Neural cell (in vitro differentiated cells): ENCODE results near the gene VMP1. TPM values are rescaled to one million over a fixed set of nuclear protein-coding genes. Genes with fewer than 3 reads are reported as not detected.

Experiments
- H2AFZ ChIP-seq: fragments of 200-600, 300-800 bp; sonication (generic), shearing (Covaris generic); 2 replicates; pipeline ENCODE4 v1.6.0; 2014; ENCODE audit warnings: low read depth, mild to moderate bottlenecking, antibody characterized with exemption, low read length, moderate library complexity
- H3F3A ChIP-seq: fragments of 200-600 bp; shearing (Covaris generic); 2 replicates; pipeline ENCODE4 v1.6.1; 2016; ENCODE audit warnings: mild to moderate bottlenecking, moderate library complexity, mixed read lengths, antibody characterized with exemption, low read length; ENCODE audit not compliant: insufficient read depth, poor library complexity, severe bottlenecking
- H3K27ac ChIP-seq: fragments of 200-600, 300-800 bp; sonication (generic), shearing (Covaris generic); 2 replicates; pipeline ENCODE4 v1.5.1; 2014; ENCODE audit warnings: mild to moderate bottlenecking, low read length, moderate library complexity
- H3K27me3 ChIP-seq: fragments of 300-800, 200-600 bp; sonication (generic), shearing (Covaris generic); 2 replicates; pipeline ENCODE4 v1.6.0; 2014; ENCODE audit warnings: mild to moderate bottlenecking, low read depth, low read length, moderate library complexity; ENCODE audit not compliant: insufficient read depth
- H3K36me3 ChIP-seq: fragments of 300-800, 200-600 bp; sonication (generic), shearing (Covaris generic); 2 replicates; pipeline ENCODE4 v1.5.1; 2014; ENCODE audit warnings: mild to moderate bottlenecking, antibody characterized with exemption, low read length, moderate library complexity; ENCODE audit not compliant: insufficient read depth
- H3K4me2 ChIP-seq: fragments of 300-800, 200-600 bp; sonication (generic), shearing (Covaris generic); 2 replicates; pipeline ENCODE4 v1.6.0; 2014; ENCODE audit warnings: mild to moderate bottlenecking, low read length
- H3K4me3 ChIP-seq: fragments of 300-800, 200-600 bp; sonication (generic), shearing (Covaris generic); 2 replicates; pipeline ENCODE4 v1.5.1; 2014; ENCODE audit warnings: mild to moderate bottlenecking, low read length, moderate library complexity
- H3K79me2 ChIP-seq: fragments of 200-600 bp; shearing (Covaris generic); replicated peaks from 2 replicates; pipeline ENCODE4 v1.6.0; 2014; ENCODE audit warnings: mild to moderate bottlenecking, low read length, moderate library complexity; ENCODE audit not compliant: insufficient read depth
- H3K9ac ChIP-seq: fragments of 300-800, 200-600 bp; sonication (generic), shearing (Covaris generic); 2 replicates; pipeline ENCODE4 v1.6.1; 2016; ENCODE audit warnings: mild to moderate bottlenecking, low read length, mixed read lengths
- H3K9me2 ChIP-seq: fragments of 200-600 bp; shearing (Covaris generic); 2 replicates; pipeline ENCODE4 v1.6.1; 2016; ENCODE audit warnings: mild to moderate bottlenecking, low read length, mixed read lengths; ENCODE audit not compliant: insufficient read depth
- H3K9me3 ChIP-seq: fragments of 200-600, 300-800 bp; sonication (generic), shearing (Covaris generic); 2 replicates; pipeline ENCODE4 v1.6.1; 2016; ENCODE audit warnings: mild to moderate bottlenecking, mixed run types, low read length, moderate library complexity, mixed read lengths
- H4K20me1 ChIP-seq: fragments of 200-600 bp; shearing (Covaris generic); 2 replicates; pipeline ENCODE4 v1.6.1; 2016; ENCODE audit warnings: mild to moderate bottlenecking, mixed run types; ENCODE audit not compliant: insufficient read depth
- CTCF ChIP-seq: fragments of 450-650 bp; IDR thresholded peaks from 2 replicates; pipeline ENCODE4 v1.5.1; 2014; ENCODE audit warnings: antibody characterized with exemption, mild to moderate bottlenecking, moderate library complexity; ENCODE audit not compliant: poor library complexity, severe bottlenecking
- EP300 ChIP-seq: fragments of 450-650 bp; conservative IDR thresholded peaks from 2 replicates; pipeline ENCODE4 v1.6.1; 2014; ENCODE audit warnings: antibody characterized with exemption, mild to moderate bottlenecking, moderate library complexity; ENCODE audit not compliant: poor library complexity, severe bottlenecking
- EZH2 ChIP-seq: fragments of 200-600, 300-800 bp; shearing (Covaris generic), sonication (generic); IDR thresholded peaks from 2 replicates; pipeline ENCODE4 v1.6.1; 2014; ENCODE audit warnings: antibody characterized with exemption, low read length, borderline replicate concordance, mild to moderate bottlenecking; ENCODE audit not compliant: insufficient read depth, poor library complexity, severe bottlenecking
- MXI1 ChIP-seq: fragments of 450-650 bp; conservative IDR thresholded peaks from 2 replicates; pipeline ENCODE4 v1.6.1; 2014; ENCODE audit warnings: antibody characterized with exemption, mild to moderate bottlenecking; ENCODE audit not compliant: poor library complexity, severe bottlenecking
- POLR2AphosphoS5 ChIP-seq: IDR thresholded peaks from 2 replicates; pipeline ENCODE4 v1.6.1; 2012
- RAD21 ChIP-seq: fragments of 450-650 bp; conservative IDR thresholded peaks from 2 replicates; pipeline ENCODE4 v1.6.1; 2014; ENCODE audit warnings: antibody characterized with exemption, mild to moderate bottlenecking, moderate library complexity
- REST ChIP-seq: IDR thresholded peaks from 2 replicates; pipeline ENCODE4 v1.6.1; 2012; ENCODE audit warnings: borderline replicate concordance
- SMC3 ChIP-seq: fragments of 450-650 bp; conservative IDR thresholded peaks from 2 replicates; pipeline ENCODE4 v1.6.1; 2014; ENCODE audit warnings: antibody characterized with exemption, mild to moderate bottlenecking, moderate library complexity; ENCODE audit not compliant: poor library complexity
- polyA plus RNA-seq: library from polyadenylated mRNA; depleted of rRNA; stranded (reverse); fragments of >200 nt; gene quantifications from 2 replicates; pipeline ENCODE4 v1.2.3, GENCODE V29; 2014

VMP1 gene
- polyA plus RNA-seq, 1 donor from 2014 or later = 75.9 TPM

- Histone ChIP-seq H3K27ac (no peak overlapping the region), H3K9me2 (no peaks in the 10 kb centered on the region), H3K9me3 (no peaks in the 10 kb centered on the region), H3K79me2 (no peaks in the 10 kb centered on the region), H3F3A (no peaks in the 10 kb centered on the region), H3K4me2 (no peak overlapping the region), H3K27me3 (no peaks in the 10 kb centered on the region), H3K9ac (no peak overlapping the region), H3K4me3 (no peak overlapping the region), H4K20me1 (no peaks in the 10 kb centered on the region), H2AFZ (no peak overlapping the region), H3K36me3 (no peaks in the 10 kb centered on the region)
- TF ChIP-seq CTCF (no peak), POLR2AphosphoS5 (no peak), SMC3 (no peak), EP300 (no peak)
These were observed 118.3 kb downstream of the VMP1 start for GRCh38 chr17:59825533-59826322.

GRCh38 chr17:59826706-59827453 is 119.4 kb downstream of the VMP1 start:
- Histone ChIP-seq H3K79me2 (no peaks in the 10 kb centered on the region), H3K9me2 (no peaks in the 10 kb centered on the region), H3K9me3 (no peaks in the 10 kb centered on the region), H3K36me3 (no peaks in the 10 kb centered on the region), H3K27ac (no peak overlapping the region), H4K20me1 (no peaks in the 10 kb centered on the region), H3K4me3 (no peak overlapping the region), H3K4me2 (no peak overlapping the region), H3K9ac (no peak overlapping the region), H2AFZ (no peak overlapping the region), H3K27me3 (no peaks in the 10 kb centered on the region), H3F3A (no peaks in the 10 kb centered on the region)
- TF ChIP-seq MXI1 = no peak
- no peak for TF ChIP-seq RAD21
- no peak for TF ChIP-seq SMC3
- TF ChIP-seq CTCF = no peak
- no peak for TF ChIP-seq POLR2AphosphoS5
- TF ChIP-seq REST = no peak
- no peak for TF ChIP-seq EZH2
